GM12878 (cell line): Measurements from ENCODE around the gene LBHD1. TPM values are rescaled to one million over a fixed set of nuclear protein-coding genes. Genes with fewer than 3 reads are reported as not detected.

Experiments used
- ATAC-seq: fragments of 200-7000 bp; cut with Tn5 transposase; 3 replicates; pipeline ENCODE4 v1.9.1; 2020; ENCODE audit warnings: mild to moderate bottlenecking, moderate library complexity
- Bru-seq: library from RNA; stranded (reverse); fragments of 400-500 nt; gene quantifications from one replicate; lab custom pipeline; 2021; lab: Mats Ljungman, UMichigan
- BruChase-seq, 2 experiments: library from RNA; stranded (reverse); fragments of 400-500 nt; gene quantifications; one replicate each; lab custom pipeline; 2021; lab: Mats Ljungman, UMichigan
- BruUV-seq: library from RNA; stranded (reverse); fragments of 400-500 nt; replicated peaks from 2 replicates; lab custom pipeline; 2021; lab: Mats Ljungman, UMichigan
- CTCF ChIA-PET: fragments of 300-600 bp; sonication (Branson Sonifier 250); formaldehyde crosslinking; extraction: SDS; loops from one replicate; lab custom pipeline; 2021; ENCODE audit warnings: inconsistent platforms; lab: Yijun Ruan, JAX
- POLR2A ChIA-PET: fragments of 350-600 bp; formaldehyde crosslinking; extraction: SDS; loops from one replicate; lab custom pipeline; 2021; ENCODE audit warnings: inconsistent platforms; lab: Charles Lee
- RAD21 ChIA-PET: fragments of 300-600 bp; sonication (Branson Sonifier 250); formaldehyde crosslinking; loops from one replicate; lab custom pipeline; 2023; ENCODE audit warnings: antibody characterized with exemption; ENCODE audit not compliant: unreplicated experiment; lab: Charles Lee
- SMC1A ChIA-PET: fragments of 300-600 bp; sonication (Branson Sonifier 250); formaldehyde crosslinking; loops from one replicate; lab custom pipeline; 2023; ENCODE audit not compliant: unreplicated experiment, uncharacterized antibody; lab: Charles Lee
- DNase-seq: peaks from one replicate; pipeline ENCODE4 v3.0.0-alpha.2; 2011; ENCODE audit warnings: low read depth, low spot score
- FAIRE-seq: peaks from 3 replicates; lab custom pipeline; 2011; peaks lifted over from hg19 to GRCh38; lab: Jason Lieb, UNC
- H2AFZ ChIP-seq: 2 replicates; pipeline ENCODE4 v1.6.0; 2011; ENCODE audit warnings: low read depth, low read length, control low read depth; ENCODE audit not compliant: control insufficient read depth
- H3K27ac ChIP-seq: 2 replicates; pipeline ENCODE4 v1.5.1; 2011; ENCODE audit warnings: control low read depth; ENCODE audit not compliant: control insufficient read depth, insufficient read depth
- H3K27me3 ChIP-seq, 2 experiments: replicated peaks in 1 of 2; 2 replicates each; pipeline versions ENCODE4 v1.6.0 to v1.6.1; 2011; ENCODE audit warnings: low read length in 1 of 2; ENCODE audit not compliant: control insufficient read depth in 2 of 2, insufficient read depth in 2 of 2
- H3K36me3 ChIP-seq, 2 experiments: 2 replicates each; pipeline ENCODE4 v1.5.1; 2011; ENCODE audit warnings: low read length in 1 of 2; ENCODE audit not compliant: control insufficient read depth in 2 of 2, insufficient read depth in 2 of 2
- H3K4me1 ChIP-seq: 2 replicates; pipeline ENCODE4 v1.6.1; 2011; ENCODE audit warnings: mild to moderate bottlenecking, low read length, moderate library complexity, mixed read lengths; ENCODE audit not compliant: control insufficient read depth, insufficient read depth
- H3K4me2 ChIP-seq: 2 replicates; pipeline ENCODE4 v1.6.0; 2011; ENCODE audit warnings: control low read depth; ENCODE audit not compliant: control insufficient read depth, insufficient read depth
- H3K4me3 ChIP-seq: fragments of 200-600 bp; sonication (generic); 2 replicates; pipeline ENCODE4 v1.5.1; 2016
- H3K79me2 ChIP-seq: 2 replicates; pipeline ENCODE4 v1.6.0; 2011; ENCODE audit warnings: low read length; ENCODE audit not compliant: control insufficient read depth, insufficient read depth
- H3K9ac ChIP-seq: 2 replicates; pipeline ENCODE4 v1.8.0; 2011; ENCODE audit warnings: low read length, control low read depth, mixed read lengths; ENCODE audit not compliant: control insufficient read depth, insufficient read depth
- H3K9me3 ChIP-seq: replicated peaks from 3 replicates; pipeline ENCODE4 v1.5.1; 2011; ENCODE audit warnings: mild to moderate bottlenecking, low read length; ENCODE audit not compliant: control insufficient read depth, insufficient read depth
- H4K20me1 ChIP-seq: 2 replicates; pipeline ENCODE4 v1.6.0; 2011; ENCODE audit not compliant: control insufficient read depth, insufficient read depth
- CEBPB ChIP-seq, 2 experiments: fragments of 150-350 bp in 1 of 2; IDR thresholded peaks; 2 replicates each; pipeline ENCODE4 v1.6.1; 2012 to 2014; ENCODE audit warnings: low read depth in 2 of 2, low read length in 2 of 2, borderline replicate concordance in 1 of 2, inconsistent platforms in 1 of 2
- CHD2 ChIP-seq: IDR thresholded peaks from 2 replicates; pipeline ENCODE4 v1.6.1; 2011; ENCODE audit warnings: low read depth, low read length, improper control_type of control experiment, borderline replicate concordance
- CREB1 ChIP-seq: IDR thresholded peaks from 2 replicates; pipeline ENCODE4 v1.6.1; 2012; ENCODE audit warnings: low read depth, mild to moderate bottlenecking, inconsistent platforms
- GATAD2B ChIP-seq: fragments of 450-650 bp; conservative IDR thresholded peaks from 2 replicates; pipeline ENCODE4 v1.6.1; 2017; ENCODE audit warnings: low read depth, mild to moderate bottlenecking, moderate library complexity
- HDAC2 ChIP-seq: fragments of 200-600 bp; sonication (generic); IDR thresholded peaks from 2 replicates; pipeline ENCODE4 v1.6.1; 2017
- IRF3 ChIP-seq: fragments of 450-650 bp; IDR thresholded peaks from 2 replicates; pipeline ENCODE4 v1.6.1; 2014; ENCODE audit warnings: mild to moderate bottlenecking
- LARP7 ChIP-seq: fragments of 450-650 bp; IDR thresholded peaks from 2 replicates; pipeline ENCODE4 v1.6.1; 2017; ENCODE audit warnings: mild to moderate bottlenecking
- POLR2AphosphoS5 ChIP-seq: IDR thresholded peaks from 2 replicates; pipeline ENCODE4 v1.6.1; 2011; ENCODE audit warnings: mild to moderate bottlenecking, low read length, inconsistent platforms
- RAD21 ChIP-seq: IDR thresholded peaks from 2 replicates; pipeline ENCODE4 v1.6.1; 2011; ENCODE audit warnings: mild to moderate bottlenecking, low read depth, low read length, moderate library complexity; ENCODE audit not compliant: insufficient read depth
- SREBF1 ChIP-seq: IDR thresholded peaks from 2 replicates; pipeline ENCODE4 v1.6.1; 2012; ENCODE audit warnings: mild to moderate bottlenecking, low read length
- SREBF2 ChIP-seq: IDR thresholded peaks from 2 replicates; pipeline ENCODE4 v1.6.1; 2012; ENCODE audit warnings: mild to moderate bottlenecking, low read length
- SRF ChIP-seq, 2 experiments: IDR thresholded peaks; 2 replicates each; pipeline ENCODE4 v1.6.1; 2011; ENCODE audit warnings: low read depth in 2 of 2, low read length in 2 of 2, mild to moderate bottlenecking in 1 of 2, moderate library complexity in 1 of 2
- SUPT20H ChIP-seq: IDR thresholded peaks from 2 replicates; pipeline ENCODE4 v1.6.1; 2011; ENCODE audit warnings: low read depth, mild to moderate bottlenecking, low read length, moderate library complexity, borderline replicate concordance; ENCODE audit not compliant: control insufficient read depth
- SUZ12 ChIP-seq: fragments of 200-600 bp; sonication (generic); IDR thresholded peaks from one replicate; pipeline ENCODE4 v1.6.1; 2018; ENCODE audit warnings: antibody characterized with exemption, mild to moderate bottlenecking; ENCODE audit not compliant: unreplicated experiment
- TARDBP ChIP-seq: IDR thresholded peaks from 2 replicates; pipeline ENCODE4 v1.6.1; 2016; ENCODE audit warnings: borderline replicate concordance
- USF1 ChIP-seq: IDR thresholded peaks from 2 replicates; pipeline ENCODE4 v1.6.1; 2011; ENCODE audit warnings: borderline replicate concordance, low read depth, mild to moderate bottlenecking, moderate library complexity, mixed read lengths, low read length; ENCODE audit not compliant: insufficient read depth; ENCODE audit errors: extremely low read length
- YBX1 ChIP-seq: fragments of 450-650 bp; IDR thresholded peaks from 2 replicates; pipeline ENCODE4 v1.6.1; 2016; ENCODE audit warnings: antibody characterized with exemption
- WGBS: methylation state at CpG from one replicate; pipeline ENCODE4 v1.1.6; 2016; ENCODE audit warnings: low lambda C conversion rate; ENCODE audit not compliant: insufficient replicate concordance, insufficient coverage; ENCODE audit errors: missing lambda C conversion rate; 5-methylcytosine and 5-hydroxymethylcytosine counted together
- in situ Hi-C: fragments of 300-500 bp; cut with MboI; formaldehyde crosslinking; loops from 9 replicates; pipeline ENCODE4 v1.14.3; 2018; ENCODE audit warnings: mixed read lengths
- intact Hi-C: fragments of 100-400 bp; cut with micrococcal nuclease; formaldehyde crosslinking; loops from one replicate; pipeline ENCODE4 v1.14.2; 2022; ENCODE audit not compliant: unreplicated experiment
- long read RNA-seq, 2 experiments: library from polyadenylated mRNA; unstranded; transcript quantifications; one replicate each; pipeline ENCODE4 v2.0.0, GENCODE V29; 2019 to 2020
- polyA minus RNA-seq, 3 experiments: library from RNA; depleted of rRNA, polyadenylated mRNA; stranded (reverse); fragments of >200 nt; gene quantifications; 2 replicates each; pipeline ENCODE4 v1.2.3, GENCODE V29; 2011
- polyA plus RNA-seq, 11 experiments: library from polyadenylated mRNA; depleted of rRNA in 4 of 11; unstranded in 6 of 11; stranded (reverse) in 5 of 11; fragments of >200 nt; fragmentation: Nextera tagmentation in 4 of 11; fragmentation: Illumina TruSeq in 1 of 11; extraction: Ambion mirVana in 4 of 11; extraction: Trizol in 1 of 11; gene quantifications; 1 replicate in 1 of 11; 2 replicates in 10 of 11; pipeline versions ENCODE4 v1.2.1 to v1.2.3, GENCODE V29; 2011 to 2016; ENCODE audit warnings: inconsistent platforms in 2 of 11, missing spikeins in 2 of 11, low read depth in 1 of 11
- total RNA-seq, 4 experiments: library from RNA; depleted of rRNA in 3 of 4; stranded (reverse); fragments of >200 nt in 3 of 4; fragmentation: Illumina TruSeq in 1 of 4; extraction: Trizol in 1 of 4; gene quantifications; 2 replicates each; pipeline versions ENCODE4 v1.2.1 to v1.2.3, GENCODE V29; 2013 to 2021

LBHD1 gene
- 30.1 and 32.4 TPM in 2 replicates for total RNA-seq (2013; cell fraction: nucleolus; rRNA removed)
- total RNA-seq (2014; rRNA removed) (8.1 and 9.4 TPM in 2 replicates), total RNA-seq (2014; rRNA removed; fragmentation: Illumina TruSeq; extraction: Trizol) (7.6 and 8.7 TPM in 2 replicates), total RNA-seq (2021) (12.0 and 12.6 TPM in 2 replicates), polyA plus RNA-seq (2011; rRNA removed) (6.0 and 6.2 TPM in 2 replicates), polyA plus RNA-seq (2014; fragmentation: Illumina TruSeq; extraction: Trizol) (7.2 and 8.7 TPM in 2 replicates), polyA plus RNA-seq (2014; fragmentation: Nextera tagmentation; extraction: Ambion mirVana) (1 to 10 TPM in 1 of 2 experiments, under 1 TPM in 1; 0.79 to 2.4 TPM), polyA plus RNA-seq (2014; rRNA removed) (11.0 and 12.0 TPM in 2 replicates), polyA plus RNA-seq (2016; fragmentation: Nextera tagmentation; extraction: Ambion mirVana) (1 to 10 TPM; 5.8 to 7.6 TPM), polyA minus RNA-seq (2011; rRNA and poly(A)+ RNA removed) (7.1 and 11.4 TPM in 2 replicates), Bru-seq, nascent RNA (percentile 70 among the genes with signal in this experiment), BruChase-seq, experiment 1, labeled RNA remaining after a 6-hour chase (percentile 73 among the genes with signal in this experiment), BruChase-seq, experiment 2, labeled RNA remaining after a 2-hour chase (percentile 72 among the genes with signal in this experiment)
- polyA plus RNA-seq (2011; ENCODE audit: low read depth) = 6.8 TPM
- polyA plus RNA-seq (2011; cell fraction: cytosol; rRNA removed) = 4.8 and 6.1 TPM in 2 replicates
- polyA plus RNA-seq (2011; cell fraction: nucleus; rRNA removed) = 17.1 and 21.2 TPM in 2 replicates
- polyA plus RNA-seq (2012) = 6.2 and 6.5 TPM in 2 replicates
- 2.4 and 3.2 TPM in 2 replicates for polyA minus RNA-seq (2011; cell fraction: cytosol; rRNA and poly(A)+ RNA removed)
- polyA minus RNA-seq (2011; cell fraction: nucleus; rRNA and poly(A)+ RNA removed) = 11.2 and 17.0 TPM in 2 replicates
- long read RNA-seq, experiment 1, partial matches to known transcripts = 0 of 2 reads
- long read RNA-seq, experiment 1, other reads (novel, unspliced or antisense) = 2 of 2 reads
- long read RNA-seq, experiment 2, partial matches to known transcripts = 1 of 5 reads
- long read RNA-seq, experiment 2, other reads (novel, unspliced or antisense) = 3 of 5 reads

- Histone ChIP-seq H3K27ac (peak within 1 kb of the TSS; percentile 75), H2AFZ (peak within 1 kb of the TSS; percentile 75), H3K4me1 (peaks cover 19% of the 10 kb centered on the region), H3K79me2 (peaks cover 46% of the 10 kb centered on the region), H3K4me3 (peak within 1 kb of the TSS; percentile 88), H3K9ac (peak within 1 kb of the TSS; percentile 87), H3K4me2 (peak within 1 kb of the TSS; percentile 64), H3K36me3 (peaks cover 0 to 9% of the 10 kb centered on the region in 2 experiments; a peak in 1 of 4 replicates), H3K27me3 (no peaks in the 10 kb centered on the region), H4K20me1 (no peaks in the 10 kb centered on the region; the same call in 1 of the 2 replicates), H3K9me3 (no peaks in the 10 kb centered on the region)
- intact Hi-C loops (loop anchor here (2.0 to 5.0 kb wide), 3 partner anchors 59 to 191 kb away; partner anchors contain the start of genes EML3, ROM1 and TUT1), in situ Hi-C loops (no loop called here)
- ChIA-PET POLR2A (interaction anchor here (0.6 to 16.2 kb wide), 26 partner anchors 9 to 1569 kb away, joined by 3 to 295 read pairs (median 6); partner anchors contain the start of genes B3GAT3, EEF1G, FKBP2 and GANAB), CTCF (interaction anchor here (0.8 to 1.5 kb wide), 9 partner anchors 10 to 290 kb away, joined by 3 to 5 read pairs (median 3); partner anchors contain the start of gene TUT1), RAD21 (interaction anchor here (0.8 to 2.7 kb wide), 12 partner anchors 9 to 129 kb away, joined by 3 to 14 read pairs (median 4); partner anchors contain the start of genes B3GAT3, HNRNPUL2, MTA2 and TTC9C), SMC1A (interaction anchor here (0.8 to 2.2 kb wide), 7 partner anchors 9 to 277 kb away, joined by 3 to 9 read pairs (median 4); partner anchors contain the start of gene TUT1)
- BruUV-seq = TSS peak; percentile 78
- 2% methylated on average over 59 of the region's 59 CpGs for WGBS
- no peak for DNase-seq
- peak; percentile 93 for FAIRE-seq
- ATAC-seq = peak; percentile 89
- TF ChIP-seq HDAC2 = no peak
- no peak for TF ChIP-seq USF1
- no peak for TF ChIP-seq CHD2
- no peak for TF ChIP-seq TARDBP
- TF ChIP-seq SRF (IDR thresholded peaks at IDR 0.05; ENCODE audit: low read depth in 2 of 2, low read length in 2 of 2) = no peak
- TF ChIP-seq YBX1 = no peak
- peak; percentile 10; the same call in 1 of the 2 replicates for TF ChIP-seq CREB1
- no peak for TF ChIP-seq SUPT20H
- TF ChIP-seq SREBF1 = no peak
- no peak for TF ChIP-seq CEBPB (IDR thresholded peaks at IDR 0.05; ENCODE audit: borderline replicate concordance in 1 of 2, low read depth in 2 of 2, low read length in 2 of 2)
- peak; percentile 60; the same call in 1 of the 2 replicates for TF ChIP-seq LARP7
- TF ChIP-seq SUZ12 = no peak
- peak; percentile 92 for TF ChIP-seq POLR2AphosphoS5
- TF ChIP-seq RAD21 = no peak
- TF ChIP-seq SREBF2 = no peak
- TF ChIP-seq IRF3 = no peak
- peak; percentile 74; the same call in 1 of the 2 replicates for TF ChIP-seq GATAD2B
Observed at GRCh38 chr11:62671608-62672389, at the start of gene LBHD1, which contains the start of gene UQCC3. Gene LBHD1 (minus strand): TSS chr11:62672267. CDS start chr11:62670031, 2,236 bp downstream. Gene UQCC3 (plus strand): TSS chr11:62671673. CDS start chr11:62671746, 73 bp downstream.
